D341Med (cell line): ENCODE measurements around the gene ITK.

Experiments
- DNase-seq: peaks from one replicate; pipeline ENCODE4 v3.0.0; 2012; ENCODE audit warnings: low spot score

Gene ITK

DNA sequence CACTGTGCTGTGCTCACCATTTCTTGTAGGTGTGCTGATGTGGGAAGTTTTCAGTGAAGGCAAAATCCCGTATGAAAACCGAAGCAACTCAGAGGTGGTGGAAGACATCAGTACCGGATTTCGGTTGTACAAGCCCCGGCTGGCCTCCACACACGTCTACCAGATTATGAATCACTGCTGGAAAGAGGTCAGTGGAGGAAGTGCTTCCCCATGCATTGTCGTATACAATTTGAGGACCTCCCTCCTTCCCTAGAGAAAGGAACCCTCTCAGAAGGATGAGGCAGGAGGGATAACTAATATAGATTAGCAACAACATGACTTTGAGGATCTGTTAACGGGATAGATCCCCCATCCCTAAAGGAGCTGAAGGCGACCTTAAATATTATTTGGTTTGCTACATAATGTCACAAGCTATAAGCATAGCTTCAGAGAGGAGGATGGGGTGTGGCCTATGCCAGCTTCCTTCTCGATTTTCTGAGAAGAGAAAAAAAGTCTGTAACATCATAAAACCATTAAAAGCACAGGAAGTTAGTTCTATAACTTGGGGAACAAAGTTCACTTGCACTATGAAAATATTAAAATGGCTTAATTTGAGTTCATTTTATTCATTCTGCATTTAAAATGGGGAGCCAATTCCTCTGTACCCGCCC lies 68.3 kb downstream of the ITK start:
- no peak for DNase-seq

DNA sequence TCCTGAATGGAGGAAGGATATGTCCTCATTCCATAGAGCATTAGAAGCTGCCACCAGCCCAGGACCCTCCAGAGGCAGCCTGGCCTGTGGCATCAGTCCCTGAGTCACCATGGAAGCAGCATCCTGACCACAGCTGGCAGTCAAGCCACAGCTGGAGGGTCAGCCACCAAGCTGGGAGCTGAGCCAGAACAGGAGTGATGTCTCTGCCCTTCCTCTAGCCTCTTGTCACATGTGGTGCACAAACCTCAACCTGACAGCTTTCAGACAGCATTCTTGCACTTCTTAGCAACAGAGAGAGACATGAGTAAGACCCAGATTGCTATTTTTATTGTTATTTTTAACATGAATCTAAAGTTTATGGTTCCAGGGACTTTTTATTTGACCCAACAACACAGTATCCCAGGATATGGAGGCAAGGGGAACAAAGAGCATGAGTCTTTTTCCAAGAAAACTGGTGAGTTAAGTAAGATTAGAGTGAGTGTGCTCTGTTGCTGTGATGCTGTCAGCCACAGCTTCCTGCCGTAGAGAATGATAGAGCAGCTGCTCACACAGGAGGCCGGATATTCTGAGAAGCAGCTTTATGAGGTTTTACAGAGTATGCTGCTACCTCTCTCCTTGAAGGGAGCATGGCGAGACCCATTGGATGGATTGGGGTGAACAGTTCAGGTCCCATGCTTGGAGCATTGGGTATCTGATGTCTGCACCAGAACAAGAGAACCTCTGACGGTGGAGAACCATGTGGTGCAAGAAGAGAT lies 72.2 kb downstream of the ITK start:
- no peak for DNase-seq

DNA sequence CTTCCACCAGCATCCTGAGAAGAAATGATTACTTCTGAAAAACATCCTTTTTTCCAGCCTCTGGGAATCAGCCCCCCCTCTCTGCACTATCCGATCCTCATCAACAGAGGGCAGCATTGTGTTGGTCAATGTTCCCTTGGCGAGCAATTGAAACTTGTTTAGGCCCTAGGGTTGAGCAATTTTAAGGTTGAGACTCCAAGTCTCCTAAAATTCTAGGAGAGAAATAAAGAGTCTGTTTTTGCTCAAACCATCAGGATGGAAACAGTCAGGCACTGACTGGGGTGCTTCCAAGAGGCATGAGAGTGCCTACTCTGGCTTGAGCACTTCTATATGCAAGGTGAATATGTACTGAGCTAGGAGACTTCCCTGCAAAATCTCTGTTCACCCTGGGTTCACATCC lies 72.9 kb downstream of the ITK start:
- DNase-seq = peak; percentile 75

DNA sequence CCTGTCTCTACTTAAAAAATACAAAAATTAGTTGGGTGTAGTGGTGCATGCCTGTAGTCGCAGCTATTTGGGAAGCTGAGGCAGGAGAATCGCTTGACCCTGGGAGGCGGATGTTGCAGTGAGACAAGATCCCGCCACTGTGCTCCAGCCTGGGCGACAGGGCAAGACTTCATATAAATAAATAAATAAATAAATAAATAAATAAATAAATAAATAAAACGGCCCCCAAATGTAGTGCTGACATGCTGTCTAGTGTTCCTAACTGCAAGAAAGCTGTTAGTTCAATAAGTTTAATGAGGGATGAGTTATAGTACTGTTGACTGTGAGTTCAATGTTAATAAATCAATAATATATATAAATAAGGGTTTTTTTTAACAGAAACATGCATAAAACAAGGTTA lies 77.8 kb downstream of the ITK start:
- no peak for DNase-seq

DNA sequence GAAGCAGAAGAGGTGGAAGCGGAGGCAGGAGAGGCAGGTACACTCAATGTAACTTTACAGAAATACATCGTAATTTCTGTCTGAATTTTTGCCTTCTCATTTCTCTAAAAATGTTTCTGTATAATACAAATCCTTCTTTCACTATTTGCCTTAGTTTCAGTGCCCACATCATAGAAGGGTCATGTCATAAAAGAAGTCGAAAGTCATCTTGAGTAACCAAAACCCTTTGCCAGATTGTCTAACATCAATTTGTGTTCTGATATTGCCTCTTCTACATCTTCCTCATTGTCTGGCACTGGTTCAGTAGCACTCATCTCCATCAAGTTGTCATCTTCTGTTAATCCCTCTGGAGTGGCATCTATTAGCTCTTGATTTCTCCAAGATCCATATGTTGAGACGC lies 79.1 kb downstream of the ITK start:
- no peak for DNase-seq

DNA sequence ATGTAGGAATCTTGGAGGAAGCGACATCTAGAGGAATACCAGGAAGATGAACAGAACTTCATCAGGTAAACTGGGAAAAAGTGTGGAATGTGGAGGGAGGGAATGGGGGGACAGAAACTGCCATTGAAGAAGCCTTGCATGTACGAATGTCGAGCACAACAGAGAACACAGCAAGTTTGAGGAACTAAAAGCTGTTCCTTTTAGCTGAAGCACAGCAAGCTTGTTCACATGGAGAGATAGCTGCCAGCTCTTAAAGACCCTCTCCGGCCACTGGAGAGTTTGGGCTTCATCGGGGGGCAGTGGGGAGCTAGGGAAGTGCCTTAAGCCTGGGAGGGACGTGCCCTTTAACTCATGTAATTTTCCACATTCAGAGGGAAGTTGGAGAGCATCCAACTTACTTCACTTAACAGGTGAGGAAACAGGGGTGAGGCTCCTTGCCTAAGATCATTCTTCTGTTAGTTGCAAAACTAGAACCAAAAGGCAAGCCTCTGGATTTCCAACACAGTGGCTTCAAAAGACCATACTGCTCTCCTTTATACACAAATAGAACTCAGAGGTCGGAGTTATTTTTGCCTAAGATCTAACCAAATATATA lies 83.0 kb downstream of the ITK start:
- DNase-seq = no peak

DNA sequence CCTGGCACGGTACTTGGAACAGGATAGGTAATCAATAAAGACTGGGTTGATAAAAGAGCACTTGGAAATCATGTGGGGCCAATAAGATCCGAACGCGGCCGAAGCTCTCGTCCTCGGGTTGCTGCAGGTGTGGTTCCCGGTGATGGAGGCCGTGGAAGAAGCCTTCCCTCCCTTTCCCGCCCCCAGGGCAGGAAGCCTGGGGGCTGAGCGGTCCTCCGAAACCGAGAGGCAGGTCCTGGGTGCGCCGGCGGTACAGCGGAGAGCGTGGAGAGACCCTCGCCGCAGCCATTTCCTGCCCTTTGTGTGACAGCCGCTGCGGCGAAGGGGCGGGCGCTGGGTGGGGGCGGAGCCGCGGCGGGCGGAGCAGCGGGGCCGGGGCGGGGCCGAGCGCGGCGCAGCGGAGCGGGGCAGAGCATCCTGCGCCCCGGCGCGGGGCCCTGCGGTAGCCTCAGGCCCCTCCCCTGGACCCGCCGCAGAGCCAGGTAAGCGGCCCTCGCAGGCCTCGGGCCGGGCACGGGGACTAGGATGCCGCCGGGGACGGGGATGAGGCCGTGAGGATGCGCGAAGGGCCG lies 85.2 kb downstream of the ITK start, which contains the start of gene CYFIP2:
Gene CYFIP2, plus strand, starts transcription at position 410 of the 572 bp plus-strand sequence. CDS start 19,239 bp downstream, outside the sequence.
- peak; percentile 94 for DNase-seq

DNA sequence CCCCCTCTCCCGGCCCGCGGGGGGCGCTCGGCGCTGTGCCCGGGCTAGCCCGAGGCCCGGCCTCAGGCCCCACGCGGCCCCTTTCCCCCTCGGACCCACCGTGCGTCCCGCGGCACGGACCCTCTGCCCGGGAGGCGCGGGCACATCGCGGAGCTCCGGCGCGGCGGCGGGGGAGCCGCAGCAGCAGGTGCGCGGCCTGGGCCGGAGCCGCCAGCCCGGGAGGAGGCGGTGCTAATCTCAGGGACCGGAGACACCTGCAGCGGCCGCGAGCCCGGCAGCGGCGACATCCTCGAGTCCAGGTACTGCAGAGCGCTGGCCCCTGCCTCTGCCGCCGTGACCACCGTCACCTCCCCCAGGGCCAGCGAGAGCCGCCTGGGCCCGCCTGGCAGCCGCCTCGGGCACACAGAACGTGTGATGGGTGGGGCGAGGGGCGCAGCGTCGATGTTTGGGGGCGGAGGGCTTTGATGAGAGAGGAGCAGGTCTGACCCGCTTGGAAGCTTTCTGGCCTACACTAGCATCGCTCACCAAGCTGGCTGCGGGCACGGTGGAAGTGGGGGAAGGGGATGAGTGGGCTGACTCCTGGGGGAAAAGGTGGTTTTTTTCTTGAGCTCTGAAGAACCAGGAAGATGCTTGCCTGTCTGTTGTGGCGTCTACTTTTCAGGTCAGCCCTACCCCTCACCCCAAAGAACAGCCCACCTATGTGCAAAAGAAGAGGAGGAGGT lies 85.8 kb downstream of the ITK start:
- DNase-seq = no peak

DNA sequence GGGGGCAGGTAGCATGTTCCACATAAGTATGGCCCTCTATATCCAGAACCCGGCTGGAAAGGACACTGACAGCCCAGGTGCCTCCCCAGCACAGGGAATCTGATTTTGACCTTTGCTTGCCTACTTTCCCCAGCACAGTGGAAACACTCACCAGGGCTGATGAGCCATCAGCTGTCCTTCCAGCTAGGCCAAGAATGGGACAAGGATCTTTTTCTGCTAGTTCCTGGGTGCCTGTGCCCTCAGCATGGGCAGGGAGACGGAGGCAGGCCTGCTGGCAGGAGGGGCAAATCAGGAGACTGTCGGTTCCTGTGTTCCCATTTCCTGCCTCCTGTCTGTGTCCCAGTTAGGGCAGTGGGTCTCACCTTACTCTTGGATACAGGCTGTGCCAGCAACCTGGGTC lies 86.4 kb downstream of the ITK start:
- DNase-seq = no peak

DNA sequence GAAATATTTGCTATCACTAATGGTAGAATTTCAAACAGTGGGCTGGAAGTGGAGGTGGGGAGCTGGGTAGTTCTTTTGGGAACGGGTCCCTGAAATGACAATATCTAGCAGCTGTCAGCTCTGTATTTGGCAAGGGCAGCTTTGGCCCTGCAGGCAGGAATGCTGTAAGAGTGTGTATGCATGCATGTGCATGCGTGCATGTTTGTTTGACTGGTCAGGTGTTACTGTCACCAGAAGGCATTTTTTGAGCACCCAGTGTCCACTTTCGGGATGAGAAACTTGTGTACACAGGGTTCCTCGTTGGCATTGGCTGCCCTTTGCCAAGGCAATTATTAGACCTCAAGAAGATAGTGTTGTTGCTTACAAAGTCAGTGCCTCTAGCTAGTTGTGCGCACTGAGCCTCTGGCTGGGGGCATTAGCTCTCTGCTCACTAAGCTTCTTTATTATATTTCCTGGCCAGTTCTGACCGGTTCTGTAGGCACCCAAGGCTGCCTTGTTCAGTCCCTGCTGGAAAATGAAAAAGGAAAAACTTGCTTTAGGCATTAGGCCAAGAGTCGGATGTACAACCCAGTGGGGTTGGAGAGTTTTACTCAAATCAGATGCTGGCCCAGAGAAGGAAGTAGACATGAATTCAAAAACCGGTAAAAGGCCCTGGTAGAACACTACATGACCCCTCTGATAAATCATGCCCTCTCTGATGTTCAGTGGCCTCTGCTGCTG lies 87.3 kb downstream of the ITK start:
- no peak for DNase-seq

DNA sequence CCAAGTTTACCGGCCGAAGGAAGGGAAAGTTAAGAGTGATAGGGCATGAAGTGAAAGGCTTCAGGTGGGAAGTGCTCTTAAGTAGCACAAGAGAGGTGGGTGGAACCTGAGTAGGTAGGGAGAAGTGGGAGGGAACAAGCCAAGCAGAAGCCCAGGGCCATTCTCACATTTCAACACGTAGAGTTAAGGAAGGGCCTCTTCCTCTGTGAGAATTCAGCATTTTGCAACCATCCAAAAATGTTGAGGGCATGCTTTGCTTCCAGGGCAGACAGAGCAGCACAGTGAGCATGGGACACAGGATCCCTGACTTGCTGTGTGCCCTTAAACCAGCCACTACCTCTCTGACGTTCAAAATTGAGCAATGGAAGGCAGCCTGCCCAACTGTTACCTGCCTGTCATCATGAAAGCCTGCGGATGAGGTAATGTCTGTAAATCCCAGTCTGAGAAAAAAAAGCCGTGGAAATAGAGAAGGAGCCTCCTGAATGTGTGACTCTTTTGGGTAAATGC lies 88.6 kb downstream of the ITK start:
- DNase-seq = no peak

DNA sequence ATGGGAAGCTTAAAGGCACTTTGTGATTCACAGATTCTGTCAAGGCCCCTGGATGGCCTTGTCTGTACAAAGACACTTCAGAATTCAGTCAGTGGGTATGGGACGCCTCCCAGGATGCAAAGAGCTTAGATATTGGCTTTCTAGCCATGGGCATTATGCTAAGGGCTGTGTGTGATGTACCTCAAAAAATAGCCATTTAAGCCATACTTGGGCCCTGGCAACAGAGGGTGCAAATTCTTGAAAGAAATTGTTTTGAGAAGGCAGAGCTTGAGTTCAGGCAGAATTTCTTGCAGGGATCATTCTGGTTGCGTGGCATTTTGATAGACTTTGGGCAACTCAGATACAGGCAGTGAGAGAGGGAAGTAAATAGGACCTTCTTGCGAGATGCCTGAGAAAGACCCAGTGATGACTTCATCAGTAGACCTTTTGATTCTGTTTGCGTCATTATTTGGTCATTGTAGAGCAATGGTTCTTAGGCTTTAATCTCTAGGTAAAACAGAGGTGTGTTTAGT lies 89.2 kb downstream of the ITK start:
- DNase-seq = no peak

DNA sequence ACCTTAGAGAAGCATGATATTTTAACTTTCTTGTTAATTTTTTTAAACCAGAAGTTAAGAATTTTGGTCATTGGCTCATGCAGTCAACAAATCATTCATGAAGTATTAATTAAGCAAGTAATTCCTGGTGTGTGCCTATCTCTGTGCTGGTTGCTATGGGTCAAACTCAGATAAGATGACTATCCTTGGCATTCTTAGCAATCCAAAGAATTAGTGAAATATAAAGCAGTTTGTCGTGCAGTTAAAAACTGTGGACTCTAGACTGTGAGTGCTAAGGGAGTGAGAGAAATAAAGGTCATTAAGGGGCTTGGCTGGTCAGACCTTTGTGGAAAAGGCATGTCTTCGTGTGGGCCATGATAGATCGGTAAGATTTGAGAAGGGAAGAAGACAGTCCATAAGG lies 90.1 kb downstream of the ITK start:
- no peak for DNase-seq

DNA sequence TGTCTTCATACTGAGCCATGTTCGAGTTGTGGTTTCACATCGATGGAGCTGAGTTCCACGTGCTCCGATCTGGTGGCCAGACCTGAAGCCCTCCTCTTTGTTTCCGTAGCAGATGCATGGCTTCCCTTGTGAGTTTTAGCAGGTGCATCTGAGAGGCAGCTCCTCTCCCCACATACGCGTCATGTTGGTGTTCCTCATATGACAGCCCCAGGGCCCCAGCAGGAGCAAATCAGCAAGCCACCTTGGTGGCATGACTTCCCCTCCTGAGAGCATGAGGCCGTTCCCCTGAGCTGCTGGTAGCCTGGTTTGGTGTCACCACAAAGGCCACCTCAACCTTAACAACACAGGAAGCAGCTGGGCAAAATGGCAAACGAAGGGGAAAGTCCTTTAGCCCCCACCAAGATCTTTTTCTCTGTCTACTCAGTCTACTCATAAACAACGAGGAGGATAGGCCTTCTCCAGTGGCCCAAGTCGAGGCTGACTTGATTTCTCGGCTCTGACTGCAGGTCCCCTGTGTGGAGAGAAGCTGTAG lies 91.2 kb downstream of the ITK start:
- no peak for DNase-seq

DNA sequence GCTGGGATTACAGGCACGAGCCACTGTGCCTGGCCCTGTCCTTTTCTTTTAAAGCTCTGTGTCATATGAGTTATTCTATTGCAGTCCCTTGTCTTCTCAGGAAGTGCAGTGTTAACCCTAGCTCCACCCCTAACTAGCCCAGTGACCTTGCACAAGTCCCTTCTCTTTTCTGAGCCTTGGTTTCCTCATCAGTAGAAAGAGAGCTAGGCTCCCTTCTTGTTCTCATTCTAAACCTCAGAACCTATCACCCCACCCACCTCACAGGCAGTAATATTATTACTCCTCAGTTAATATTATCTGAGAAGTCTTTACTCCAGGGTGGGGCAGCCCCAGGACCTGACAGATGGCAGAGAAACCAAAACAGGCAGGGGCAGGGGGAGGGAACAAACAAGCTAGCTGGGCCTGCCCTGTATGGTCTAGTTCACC lies 92.5 kb downstream of the ITK start:
- no peak for DNase-seq

DNA sequence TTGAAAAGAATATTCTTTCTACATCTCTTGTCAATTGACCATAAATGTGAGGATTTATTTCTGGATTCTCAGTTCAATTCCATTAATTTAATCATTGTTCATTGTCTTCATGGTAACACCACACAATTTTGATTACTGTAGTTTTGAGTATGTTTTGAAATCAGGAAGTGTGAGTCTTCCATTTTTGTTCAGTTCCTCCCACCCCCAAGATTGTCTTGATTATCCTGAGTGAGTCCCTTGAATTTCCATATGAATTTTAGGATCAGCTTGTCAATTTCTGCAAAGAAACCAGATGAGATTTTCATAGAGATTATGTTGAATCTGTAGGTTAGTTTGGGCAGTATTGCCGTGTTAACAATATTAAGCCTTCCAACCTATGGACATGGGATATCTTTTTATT lies 94.8 kb downstream of the ITK start:
- no peak for DNase-seq

DNA sequence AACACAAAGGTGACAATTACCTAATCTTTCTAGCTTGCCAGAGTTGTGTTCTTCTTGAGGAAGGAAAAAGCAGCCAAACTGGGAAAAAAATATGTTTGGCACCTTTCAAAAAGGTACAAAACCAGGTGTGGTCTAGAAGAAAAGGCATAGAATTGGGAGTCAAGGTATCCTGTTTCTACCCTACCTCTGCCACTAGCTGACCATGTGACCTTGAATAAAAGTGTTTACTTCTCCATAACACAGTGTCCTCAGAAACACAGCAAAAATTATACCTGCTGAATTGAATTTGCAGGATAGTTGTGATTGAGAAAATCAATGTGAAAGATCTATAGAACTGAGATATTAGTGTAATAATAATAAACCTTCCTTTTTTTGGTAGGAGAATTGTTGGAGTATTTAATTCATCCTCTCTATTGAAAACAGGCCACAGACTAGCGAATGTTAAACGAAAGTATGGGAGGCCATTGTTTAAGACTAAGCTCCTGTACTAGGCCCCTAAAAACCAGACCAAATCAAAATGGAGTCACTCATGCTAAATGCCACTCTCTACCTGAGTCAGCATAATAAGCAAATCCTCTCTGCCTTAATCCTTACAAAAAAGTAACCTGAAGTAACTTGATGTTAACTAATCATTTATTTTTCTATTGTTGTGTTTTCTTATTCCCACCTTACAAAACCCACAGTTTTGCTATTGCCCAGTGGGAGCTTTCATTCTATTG lies 97.8 kb downstream of the ITK start:
- no peak for DNase-seq

DNA sequence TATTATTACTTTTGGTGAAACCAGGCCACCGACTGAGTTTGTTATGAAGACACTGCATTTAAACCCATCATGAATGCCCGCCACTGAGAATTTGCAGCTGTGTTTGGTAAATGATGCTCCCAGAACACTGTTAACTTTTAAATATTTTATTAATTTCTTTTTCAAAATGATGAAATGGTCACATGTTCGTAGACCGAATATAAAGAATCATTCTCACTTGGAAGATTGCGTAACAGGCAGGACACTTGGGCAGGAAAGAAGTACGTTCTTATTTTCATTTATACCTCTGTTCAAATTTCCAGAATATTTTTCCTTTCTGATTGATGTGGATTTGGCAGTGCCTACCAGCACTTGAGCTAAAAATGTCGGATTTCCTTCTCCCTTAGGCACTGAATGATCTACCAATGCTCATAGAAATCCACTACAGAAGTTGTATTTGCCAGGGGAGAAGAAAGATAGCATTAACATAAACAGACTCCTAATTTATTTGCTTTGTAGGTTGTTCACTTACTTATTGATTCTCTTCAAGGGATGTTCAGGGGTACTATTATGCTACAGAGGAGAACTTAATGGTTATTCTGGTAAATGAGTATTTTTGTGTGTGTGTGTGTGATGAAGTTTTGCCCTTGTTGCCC lies 99.1 kb downstream of the ITK start:
- no peak for DNase-seq

DNA sequence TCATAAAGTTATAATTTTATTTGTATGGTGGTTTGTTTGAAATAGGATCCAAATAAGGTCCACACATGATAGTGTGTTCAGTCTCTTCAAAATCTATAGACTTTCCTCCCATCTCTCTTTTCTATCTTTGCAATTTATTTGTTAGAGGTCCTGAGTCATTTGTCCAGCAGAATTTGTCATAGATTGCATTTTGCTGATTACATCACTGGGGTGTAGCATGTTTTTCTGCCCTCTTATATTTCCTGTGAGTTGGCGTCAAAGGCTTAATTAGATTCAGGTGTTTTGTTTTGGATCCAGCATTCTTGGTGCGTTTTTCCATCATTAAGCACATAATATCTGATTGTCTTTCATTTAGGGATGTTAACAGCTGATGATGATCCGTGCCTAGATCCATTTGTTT lies 100.3 kb downstream of the ITK start:
- no peak for DNase-seq

DNA sequence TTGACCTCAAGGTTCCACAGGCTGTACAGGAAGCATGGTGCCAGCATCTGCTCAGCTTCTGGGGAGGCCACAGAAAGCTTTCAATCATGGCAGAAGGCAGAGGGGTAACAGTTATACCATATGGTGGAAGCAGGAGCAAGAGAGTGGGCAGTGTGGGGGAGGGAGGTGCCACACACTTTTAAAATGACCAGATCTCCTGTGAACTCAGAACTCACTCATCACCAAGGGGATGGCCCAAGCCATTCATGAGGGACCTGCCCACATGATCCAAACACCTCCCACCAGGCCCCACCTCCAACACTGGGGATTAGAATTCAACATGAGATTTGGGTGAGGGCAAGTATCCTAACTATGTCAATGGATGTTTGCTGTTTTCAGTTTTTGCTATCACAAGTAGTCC lies 101.5 kb downstream of the ITK start:
- DNase-seq = no peak
